Natural killer cell (primary cell): Measurements from ENCODE around the gene CARF. TPM values are rescaled to one million over a fixed set of nuclear protein-coding genes. Genes with fewer than 3 reads are reported as not detected.

Source experiments
- ATAC-seq, 3 donors: fragments of 150-1000 bp in 2 of 3; fragments of 200-7000 bp in 1 of 3; cut with Tn5 transposase; 1 replicate in 1 of 3; 2 replicates in 2 of 3; pipeline ENCODE4 v1.10.0; 2021; ENCODE audit warnings: mild to moderate bottlenecking in 2 of 3, moderate library complexity in 2 of 3
- DNase-seq, 2 donors: peaks; one replicate each; pipeline versions ENCODE4 v3.0.0 to v3.0.0-alpha.2; 2013 to 2021; ENCODE audit warnings: mixed read lengths in 1 of 2
- H3K27ac ChIP-seq: one replicate; pipeline ENCODE4 v1.5.1; 2013; ENCODE audit warnings: mild to moderate bottlenecking, low read length
- H3K27me3 ChIP-seq: one replicate; pipeline ENCODE4 v1.6.1; 2013; ENCODE audit warnings: low read length; ENCODE audit not compliant: control insufficient read depth, insufficient read depth
- H3K36me3 ChIP-seq: one replicate; pipeline ENCODE4 v1.6.1; 2013; ENCODE audit warnings: low read length; ENCODE audit not compliant: control insufficient read depth, insufficient read depth
- H3K4me1 ChIP-seq: one replicate; pipeline ENCODE4 v1.6.1; 2013; ENCODE audit warnings: low read length; ENCODE audit not compliant: control insufficient read depth, insufficient read depth
- H3K4me3 ChIP-seq: one replicate; pipeline ENCODE4 v1.5.1; 2013; ENCODE audit warnings: low read length
- H3K9me3 ChIP-seq: one replicate; pipeline ENCODE4 v1.6.1; 2013; ENCODE audit warnings: low read length; ENCODE audit not compliant: control insufficient read depth, insufficient read depth
- H3K27ac Mint-ChIP-seq, 2 donors: one replicate each; pipeline ENCODE4 v1.8.0; 2022; ENCODE audit warnings: mild to moderate bottlenecking in 2 of 2, mixed read lengths in 2 of 2, moderate library complexity in 1 of 2
- H3K27me3 Mint-ChIP-seq, 2 donors: one replicate each; pipeline ENCODE4 v1.8.0; 2022; ENCODE audit warnings: low read depth in 2 of 2, mixed read lengths in 2 of 2
- H3K36me3 Mint-ChIP-seq: one replicate; pipeline ENCODE4 v1.8.0; 2022; ENCODE audit warnings: mixed read lengths
- H3K4me1 Mint-ChIP-seq, 2 donors: one replicate each; pipeline ENCODE4 v1.8.0; 2022; ENCODE audit warnings: mixed read lengths in 2 of 2
- H3K4me3 Mint-ChIP-seq: one replicate; pipeline ENCODE4 v1.8.0; 2022; ENCODE audit warnings: mild to moderate bottlenecking, moderate library complexity, mixed read lengths
- H3K9me3 Mint-ChIP-seq, 2 donors: one replicate each; pipeline ENCODE4 v1.8.0; 2022; ENCODE audit warnings: mixed read lengths in 2 of 2
- CTCF ChIP-seq: fragments of 200-600 bp; IDR thresholded peaks from one replicate; pipeline ENCODE4 v1.8.0; 2022; ENCODE audit warnings: antibody characterized with exemption
- WGBS: methylation state at CpG from one replicate; pipeline ENCODE4 v1.1.7; 2013; ENCODE audit warnings: missing lambda C conversion rate; ENCODE audit not compliant: insufficient coverage; 5-methylcytosine and 5-hydroxymethylcytosine counted together
- intact Hi-C: fragments of 100-400 bp; cut with micrococcal nuclease; formaldehyde crosslinking; loops from one replicate; pipeline ENCODE4 v1.14.2; 2022
- total RNA-seq, 4 donors: library from RNA; stranded (reverse); fragments of 120-200 nt in 1 of 4; gene quantifications; one replicate each; pipeline versions ENCODE4 v1.2.3 to v1.2.4, GENCODE V29; 2013 to 2022

Gene CARF
- total RNA-seq, 3 donors from 2014 or later (not counting 1 experiment from before 2014, with no cell fraction given), result 15.7 to 18.8 (median 16.0) TPM

- Histone ChIP-seq H3K4me1 (no peaks in the 10 kb centered on the region), H3K9me3 (no peaks in the 10 kb centered on the region), H3K27me3 (no peaks in the 10 kb centered on the region), H3K27ac (no peak overlapping the region), H3K36me3 (no peaks in the 10 kb centered on the region), H3K4me3 (no peak overlapping the region)
- H3K27ac Mint-ChIP-seq, result no peak overlapping the region
- no peak for TF ChIP-seq CTCF
- no peaks in the 10 kb centered on the region for H3K9me3 Mint-ChIP-seq
- no peak overlapping the region for H3K4me3 Mint-ChIP-seq
- H3K36me3 Mint-ChIP-seq, result no peaks in the 10 kb centered on the region
- H3K4me1 Mint-ChIP-seq, result peaks cover 5% of the 10 kb centered on the region in 2 donors
- intact Hi-C loops, result no loop called here
- H3K27me3 Mint-ChIP-seq, result no peaks in the 10 kb centered on the region
- no peak for DNase-seq
- 90% methylated on average over 2 of the region's 5 CpGs for WGBS
- ATAC-seq, result no peak
These were observed 118.9 kb downstream of the CARF start for GRCh38 chr2:203030991-203031390.

GRCh38 chr2:203033395-203033794, 121.3 kb downstream of the CARF start:
- Mint-ChIP-seq H3K36me3 (no peaks in the 10 kb centered on the region), H3K4me1 (peaks cover 5 to 8% of the 10 kb centered on the region in 2 donors), H3K27me3 (no peaks in the 10 kb centered on the region), H3K4me3 (no peak overlapping the region), H3K27ac (no peak overlapping the region), H3K9me3 (no peaks in the 10 kb centered on the region)
- TF ChIP-seq CTCF, result no peak
- no peak for DNase-seq
- H3K27ac ChIP-seq, result no peak overlapping the region
- intact Hi-C loops, result no loop called here
- H3K36me3 ChIP-seq, result no peaks in the 10 kb centered on the region
- H3K4me3 ChIP-seq, result no peak overlapping the region
- no peaks in the 10 kb centered on the region for H3K27me3 ChIP-seq
- H3K4me1 ChIP-seq, result no peaks in the 10 kb centered on the region
- ATAC-seq, result no peak
- H3K9me3 ChIP-seq, result no peaks in the 10 kb centered on the region

GRCh38 chr2:203035879-203036470, 123.9 kb downstream of the CARF start:
- Histone ChIP-seq H3K4me3 (no peak overlapping the region), H3K36me3 (no peaks in the 10 kb centered on the region), H3K9me3 (no peaks in the 10 kb centered on the region), H3K4me1 (no peaks in the 10 kb centered on the region), H3K27ac (no peak overlapping the region), H3K27me3 (no peaks in the 10 kb centered on the region)
- no peak overlapping the region for H3K27ac Mint-ChIP-seq
- TF ChIP-seq CTCF, result no peak
- H3K36me3 Mint-ChIP-seq, result no peaks in the 10 kb centered on the region
- peaks cover 8 to 11% of the 10 kb centered on the region in 2 donors for H3K4me1 Mint-ChIP-seq
- no peaks in the 10 kb centered on the region for H3K9me3 Mint-ChIP-seq
- DNase-seq, result no peak
- intact Hi-C loops, result no loop called here
- ATAC-seq, result no peak
- H3K27me3 Mint-ChIP-seq, result no peaks in the 10 kb centered on the region
- 100% methylated on average over 1 of the region's 3 CpGs for WGBS
- no peak overlapping the region for H3K4me3 Mint-ChIP-seq

Other genes with a start within 250 kb of the CARF start
- gene ICA1L, start 40.5 kb upstream of the CARF start, total RNA-seq, result 10 to 100 TPM in 2 of 3 donors, 1 to 10 TPM in 1; 9.0 to 15.5 (median 10.4) TPM
- gene WDR12, start 602 bp upstream of the CARF start, total RNA-seq, result 10 to 100 TPM in 2 of 3 donors, 1 to 10 TPM in 1; 7.8 to 14.5 (median 12.9) TPM
- 10 to 100 TPM; 12.2 to 19.7 (median 12.9) TPM for gene NBEAL1, start 102.6 kb downstream of the CARF start, total RNA-seq